NCI-H82 treated with DMSO at 0.1 percent for 48 hours (cell line): ENCODE results near the gene MALAT1.

Experiments used
- DNase-seq: peaks from one replicate; lab custom pipeline; 2025; ENCODE audit not compliant: unreplicated experiment; lab: John Stamatoyannopoulos, UW

MALAT1 gene

GRCh38 chr11:65554842-65555430, 56.1 kb downstream of the MALAT1 start:
- no peak for DNase-seq

DNA sequence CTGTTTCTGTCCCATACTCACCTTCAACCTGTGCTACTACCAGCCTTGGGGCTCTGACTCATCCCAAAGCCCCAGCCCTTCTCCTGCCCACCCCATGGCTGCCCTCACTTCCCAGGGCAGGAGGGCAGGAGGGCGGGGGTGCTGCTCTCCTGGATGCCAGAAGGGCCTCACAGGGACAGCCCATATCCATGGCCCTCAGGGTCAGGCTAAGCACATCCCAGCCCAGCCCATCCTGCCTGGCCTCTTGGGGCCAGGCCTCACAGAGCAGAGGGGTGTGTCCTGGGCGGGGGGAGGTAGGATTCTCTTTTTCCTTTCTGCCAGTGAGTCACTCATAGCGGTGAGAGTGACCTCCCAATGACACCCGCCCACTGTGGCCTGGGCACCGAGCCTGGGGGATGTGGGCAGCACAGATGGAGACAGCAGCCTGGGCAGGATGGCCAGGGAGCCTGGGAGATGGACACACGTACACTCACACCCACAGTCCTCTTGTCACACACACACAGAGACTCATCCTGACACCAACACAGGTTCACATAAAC, 56.9 kb downstream of the MALAT1 start:
- no peak for DNase-seq
